Measurements from ENCODE around the gene CD86. TPM values are rescaled to one million over a fixed set of nuclear protein-coding genes. Genes with fewer than 3 reads are reported as not detected.

Gene CD86
- total RNA-seq, 4 donors from 2014 or later = 0.49 to 4.2 (median 1.8) TPM

DNA sequence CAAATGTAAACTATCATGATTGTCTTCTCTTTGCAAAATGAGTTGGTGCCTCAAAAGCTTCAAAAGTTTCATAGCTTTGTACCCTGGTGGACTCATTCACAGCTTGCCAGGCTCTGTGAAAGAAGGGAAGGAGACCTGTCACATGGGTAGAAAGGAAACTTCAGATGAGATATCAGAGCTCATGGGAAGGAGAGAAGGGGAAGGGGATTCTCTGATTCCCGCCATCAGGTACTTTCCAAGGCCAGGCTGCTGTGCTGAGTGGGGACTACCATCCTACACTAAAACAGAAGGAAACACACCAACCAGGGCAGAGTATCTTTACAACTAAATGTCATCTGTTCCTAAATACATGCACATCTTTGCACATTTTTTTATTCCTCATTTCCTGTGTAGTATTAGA lies 42.3 kb upstream of the CD86 start:
- no peak overlapping the region for H3K27ac ChIP-seq
- TF ChIP-seq, protein P1, sequence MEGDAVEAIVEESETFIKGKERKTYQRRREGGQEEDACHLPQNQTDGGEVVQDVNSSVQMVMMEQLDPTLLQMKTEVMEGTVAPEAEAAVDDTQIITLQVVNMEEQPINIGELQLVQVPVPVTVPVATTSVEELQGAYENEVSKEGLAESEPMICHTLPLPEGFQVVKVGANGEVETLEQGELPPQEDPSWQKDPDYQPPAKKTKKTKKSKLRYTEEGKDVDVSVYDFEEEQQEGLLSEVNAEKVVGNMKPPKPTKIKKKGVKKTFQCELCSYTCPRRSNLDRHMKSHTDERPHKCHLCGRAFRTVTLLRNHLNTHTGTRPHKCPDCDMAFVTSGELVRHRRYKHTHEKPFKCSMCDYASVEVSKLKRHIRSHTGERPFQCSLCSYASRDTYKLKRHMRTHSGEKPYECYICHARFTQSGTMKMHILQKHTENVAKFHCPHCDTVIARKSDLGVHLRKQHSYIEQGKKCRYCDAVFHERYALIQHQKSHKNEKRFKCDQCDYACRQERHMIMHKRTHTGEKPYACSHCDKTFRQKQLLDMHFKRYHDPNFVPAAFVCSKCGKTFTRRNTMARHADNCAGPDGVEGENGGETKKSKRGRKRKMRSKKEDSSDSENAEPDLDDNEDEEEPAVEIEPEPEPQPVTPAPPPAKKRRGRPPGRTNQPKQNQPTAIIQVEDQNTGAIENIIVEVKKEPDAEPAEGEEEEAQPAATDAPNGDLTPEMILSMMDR (IDR thresholded peaks at IDR 0.05) = no peak
- no peak for TF ChIP-seq POLR2A (IDR thresholded peaks at IDR 0.05)
- no peaks in the 10 kb centered on the region for H3K36me3 ChIP-seq
- H3K4me3 ChIP-seq (replicated peaks in 1 of 3) = no peak overlapping the region
- no peaks in the 10 kb centered on the region for H3K9me3 ChIP-seq
- H3K27me3 ChIP-seq = no peaks in the 10 kb centered on the region
- intact Hi-C loops (cut with DNase I) = no loop called here
- WGBS, 2 donors = 86 to 89% methylated on average over 1 of the region's 1 CpG
- H3K4me1 ChIP-seq = no peaks in the 10 kb centered on the region
- no peak for DNase-seq

DNA sequence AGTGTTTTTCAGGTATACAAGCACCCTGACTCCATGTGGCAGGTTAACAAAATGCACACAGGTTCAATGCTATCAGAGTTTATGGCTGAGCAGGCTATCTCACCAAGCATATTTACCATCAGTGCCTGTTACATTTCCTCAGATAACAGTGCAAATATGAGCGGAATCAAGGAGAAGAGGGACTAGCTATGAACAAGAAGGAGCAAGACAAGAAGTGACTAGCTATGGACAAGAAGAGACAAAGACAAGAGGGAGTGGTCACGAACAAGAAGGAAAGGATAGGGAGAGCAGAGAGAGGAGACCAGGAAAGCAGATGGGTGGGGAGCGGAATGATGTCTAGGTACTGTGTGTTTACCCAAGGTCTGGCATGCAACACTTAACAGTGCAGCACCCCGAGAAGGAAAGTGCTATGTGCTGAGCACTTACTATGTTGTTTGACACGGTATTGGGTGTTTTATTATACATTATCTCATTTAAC lies 41.7 kb upstream of the CD86 start:
- no peak overlapping the region for H3K4me3 ChIP-seq (replicated peaks in 1 of 3)
- no peaks in the 10 kb centered on the region for H3K36me3 ChIP-seq
- no peak for DNase-seq
- TF ChIP-seq POLR2A (IDR thresholded peaks at IDR 0.05) = no peak
- TF ChIP-seq, protein P1 (IDR thresholded peaks at IDR 0.05) = no peak
- H3K27me3 ChIP-seq = no peaks in the 10 kb centered on the region
- intact Hi-C loops (cut with DNase I) = no loop called here
- no peak overlapping the region for H3K27ac ChIP-seq
- 64 to 70% methylated on average over 5 of the region's 5 CpGs for WGBS, 2 donors
- H3K4me1 ChIP-seq = no peaks in the 10 kb centered on the region
- H3K9me3 ChIP-seq = no peaks in the 10 kb centered on the region

DNA sequence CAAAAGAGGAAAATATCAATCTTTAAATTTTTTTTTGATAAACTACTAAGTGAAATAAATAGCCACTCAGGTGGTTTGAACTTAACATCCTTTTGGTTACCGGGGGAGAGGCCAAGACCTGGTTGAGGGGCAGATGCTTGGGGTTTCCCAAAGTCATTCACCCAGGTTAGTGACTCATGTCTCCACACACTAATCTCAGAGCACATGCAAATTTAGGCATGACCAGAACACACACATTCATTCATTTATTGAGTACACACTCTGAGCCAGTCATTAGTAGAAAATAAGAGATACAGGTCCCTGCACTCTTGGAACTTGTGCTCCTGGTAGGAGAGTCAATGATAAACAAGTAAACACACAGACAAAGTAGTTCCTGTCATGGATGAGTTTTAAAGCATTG lies 40.4 kb upstream of the CD86 start:
- Histone ChIP-seq H3K36me3 (no peaks in the 10 kb centered on the region), H3K27ac (no peak overlapping the region), H3K27me3 (no peaks in the 10 kb centered on the region), H3K4me3 (replicated peaks in 1 of 3) (no peak overlapping the region), H3K9me3 (no peaks in the 10 kb centered on the region), H3K4me1 (no peaks in the 10 kb centered on the region)
- WGBS, 2 donors = 86 to 94% methylated on average over 1 of the region's 1 CpG
- TF ChIP-seq, protein P1 (IDR thresholded peaks at IDR 0.05) = no peak
- TF ChIP-seq POLR2A (IDR thresholded peaks at IDR 0.05) = no peak
- intact Hi-C loops (cut with DNase I) = no loop called here
- no peak for DNase-seq

DNA sequence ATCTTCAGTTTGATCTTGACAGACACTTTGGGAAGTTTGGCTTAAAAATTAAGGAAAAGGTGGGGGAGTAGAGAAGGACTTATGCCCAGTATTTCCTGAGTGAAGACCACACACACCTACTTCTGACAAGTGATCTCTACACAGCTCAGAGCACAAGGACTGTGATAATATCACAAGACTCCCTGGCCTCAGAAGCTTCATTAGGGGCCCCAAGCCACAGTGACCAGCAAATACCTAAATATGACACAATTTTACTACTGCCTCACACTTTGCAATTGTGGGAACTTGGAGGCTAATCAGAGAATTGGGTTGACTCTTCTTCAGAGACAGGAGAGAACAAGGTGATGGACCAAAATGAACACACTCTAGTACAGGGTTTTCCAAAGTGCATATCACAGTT lies 35.7 kb upstream of the CD86 start:
- no peak overlapping the region for H3K27ac ChIP-seq
- no peak overlapping the region for H3K4me3 ChIP-seq (replicated peaks in 1 of 3)
- DNase-seq = no peak
- H3K36me3 ChIP-seq = no peaks in the 10 kb centered on the region
- H3K4me1 ChIP-seq = peaks cover 0 to 4% of the 10 kb centered on the region in 2 donors
- intact Hi-C loops (cut with DNase I) = no loop called here
- no peaks in the 10 kb centered on the region for H3K27me3 ChIP-seq
- H3K9me3 ChIP-seq = no peaks in the 10 kb centered on the region
- TF ChIP-seq POLR2A (IDR thresholded peaks at IDR 0.05) = no peak
- TF ChIP-seq, protein P1 (IDR thresholded peaks at IDR 0.05) = no peak

DNA sequence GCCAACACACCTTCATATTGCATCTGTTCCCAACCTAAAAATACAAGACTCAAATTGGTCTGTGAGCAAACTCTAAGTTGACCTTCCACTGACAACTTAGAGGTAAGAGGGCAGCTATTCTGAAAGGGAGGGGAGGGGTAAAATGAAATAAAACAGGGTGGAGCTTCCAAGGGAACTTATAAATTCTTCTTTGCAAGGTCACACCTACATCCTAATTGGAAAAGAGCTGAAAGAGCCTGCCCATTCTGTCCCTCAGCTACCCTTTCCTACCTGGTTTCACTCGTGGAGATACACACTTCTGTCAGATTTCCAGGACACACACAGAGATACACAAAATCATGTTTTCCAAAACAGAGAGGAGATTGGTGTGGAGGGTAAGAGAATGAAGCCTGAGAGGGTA lies 34.1 kb upstream of the CD86 start:
- TF ChIP-seq POLR2A (IDR thresholded peaks at IDR 0.05) = no peak
- TF ChIP-seq, protein P1 (IDR thresholded peaks at IDR 0.05) = no peak
- intact Hi-C loops (cut with DNase I) = no loop called here
- Histone ChIP-seq H3K4me1 (peaks cover 0 to 4% of the 10 kb centered on the region in 2 donors), H3K4me3 (replicated peaks in 1 of 3) (peak overlapping the region in 1 of 3 donors; percentile 22), H3K9me3 (no peaks in the 10 kb centered on the region), H3K27ac (no peak overlapping the region), H3K27me3 (no peaks in the 10 kb centered on the region), H3K36me3 (no peaks in the 10 kb centered on the region)
- DNase-seq = no peak
- 33 to 46% methylated on average over 1 of the region's 1 CpG for WGBS, 2 donors

Data from thyroid gland (tissue), 4 donors.